ENCODE results near the gene TIE1. TPM values are rescaled to one million over a fixed set of nuclear protein-coding genes. Genes with fewer than 3 reads are reported as not detected.

Gene TIE1
- total and polyA plus RNA-seq, 9 of the 15 experiments (the other 6 are each of a cell fraction or from before 2014, with no cell fraction given) = 0.07 to 0.49 (median 0.14) TPM; not detected in 4

- TF ChIP-seq REST (IDR thresholded peaks at IDR 0.05; ENCODE audit: borderline replicate concordance) (no peak), REST (CRISPR knock-in tag; IDR thresholded peaks at IDR 0.05; ENCODE audit: low read depth) (no peak), AFF4 (CRISPR knock-in tag; IDR thresholded peaks at IDR 0.05) (no peak), ZNF41 (CRISPR knock-in tag; conservative IDR thresholded peaks at IDR 0.05) (no peak), ZNF143 (CRISPR knock-in tag; IDR thresholded peaks at IDR 0.05) (no peak), ELK1 (CRISPR knock-in tag; IDR thresholded peaks at IDR 0.05) (no peak), NCOR1 (IDR thresholded peaks at IDR 0.05) (no peak)
Measured at GRCh38 chr1:43322506-43322905, 21.7 kb downstream of the TIE1 start (continued).
